ENCODE results near the gene ST8SIA4. TPM values are rescaled to one million over a fixed set of nuclear protein-coding genes. Genes with fewer than 3 reads are reported as not detected.

The ST8SIA4 gene
- polyA plus RNA-seq, 10 donors = 5.1 to 8.1 (median 7.2) TPM

DNA sequence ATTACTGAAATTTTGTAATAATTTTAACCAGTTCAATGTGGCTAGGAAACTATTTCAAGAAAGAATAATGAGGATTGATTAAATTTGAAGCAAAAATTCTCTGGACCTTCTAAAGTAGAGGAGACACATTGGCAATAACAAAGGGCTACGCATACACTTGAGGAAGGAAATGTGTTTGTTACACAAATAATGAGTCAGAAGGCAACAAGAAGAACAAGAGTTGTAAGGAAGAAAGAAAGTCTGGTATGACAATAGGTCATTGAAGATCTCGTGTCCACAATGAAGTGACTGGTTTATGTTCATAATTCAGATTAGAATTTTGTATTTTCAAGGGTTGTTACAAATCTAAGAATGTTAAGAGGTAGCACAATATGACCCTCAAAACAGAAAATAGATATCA is 25.8 kb downstream of the ST8SIA4 start:
- DNase-seq = no peak

DNA sequence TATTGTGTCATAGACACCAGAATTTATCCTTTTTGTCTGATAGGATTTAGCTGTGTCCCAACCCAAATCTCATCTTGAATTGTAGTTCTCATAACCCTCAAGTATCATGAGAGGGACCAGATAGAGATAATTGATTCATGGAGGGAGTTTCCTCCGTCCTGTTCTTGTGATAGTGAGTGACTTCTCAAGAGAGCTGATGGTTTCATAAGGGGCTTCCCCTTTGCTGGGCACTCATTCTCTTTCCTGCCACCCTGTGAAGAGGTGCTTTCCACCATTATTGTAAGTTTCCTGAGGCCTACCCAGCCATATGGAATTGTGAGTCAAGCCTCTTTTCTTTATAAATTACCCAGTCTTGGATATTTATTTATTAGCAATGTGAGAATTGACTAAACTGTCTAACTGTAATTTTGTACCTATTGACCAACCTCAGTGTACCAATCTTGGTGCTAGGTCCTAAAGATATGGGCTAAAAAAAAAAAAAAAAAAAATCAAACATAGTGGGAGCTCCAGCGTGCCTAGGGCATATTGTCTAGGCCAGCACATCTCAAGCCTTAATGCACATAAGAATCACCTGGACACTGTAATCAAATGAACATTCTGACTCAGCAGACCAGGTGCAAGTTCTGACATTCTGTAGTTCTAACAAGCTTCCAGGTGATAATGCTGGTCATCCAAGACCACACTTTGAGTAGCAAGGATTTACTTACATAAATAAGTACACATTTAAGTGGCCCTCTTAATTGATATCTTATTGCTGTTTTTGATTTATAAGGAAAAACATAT is 30.5 kb downstream of the ST8SIA4 start:
- DNase-seq = no peak

GRCh38 chr5:100867039-100867562 is 36.0 kb downstream of the ST8SIA4 start:
- DNase-seq = no peak

DNA sequence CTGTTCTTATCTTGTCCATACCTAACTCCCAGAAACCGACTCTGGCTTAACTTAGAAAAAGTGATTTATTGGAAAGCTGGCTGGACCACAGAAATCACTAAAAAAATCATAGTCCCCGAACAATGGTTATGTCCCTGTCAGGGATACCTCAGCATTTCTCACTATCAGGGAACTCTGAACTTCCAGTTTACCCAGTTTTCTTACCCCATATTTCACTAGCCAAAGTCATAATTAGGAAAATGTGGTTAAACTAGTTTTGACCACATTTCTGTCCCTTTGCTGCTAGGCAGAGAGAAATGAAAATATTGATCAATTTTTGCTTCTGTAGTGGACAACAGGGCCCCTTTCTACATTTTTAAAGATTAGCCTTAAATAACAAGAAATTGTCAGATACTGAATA is 38.2 kb downstream of the ST8SIA4 start:
- DNase-seq = no peak

DNA sequence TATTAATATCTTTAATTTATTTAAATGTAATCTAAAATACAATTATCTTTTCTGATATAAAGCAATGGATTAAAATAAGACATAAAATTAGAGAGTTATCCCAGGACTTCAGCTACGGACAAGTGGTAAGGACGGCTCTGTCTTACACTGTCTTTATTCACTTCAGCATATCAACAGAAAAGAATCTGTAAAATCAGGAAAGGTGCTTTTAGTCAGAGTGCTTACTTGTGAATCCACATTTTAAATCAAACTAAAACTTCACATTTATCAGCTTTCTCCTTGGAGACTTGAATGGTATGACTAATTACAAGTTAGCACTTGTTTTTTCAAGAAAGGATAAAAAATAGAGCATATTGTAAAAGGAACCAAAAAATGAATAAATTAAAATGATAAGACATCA is 39.3 kb downstream of the ST8SIA4 start:
- DNase-seq = no peak

DNA sequence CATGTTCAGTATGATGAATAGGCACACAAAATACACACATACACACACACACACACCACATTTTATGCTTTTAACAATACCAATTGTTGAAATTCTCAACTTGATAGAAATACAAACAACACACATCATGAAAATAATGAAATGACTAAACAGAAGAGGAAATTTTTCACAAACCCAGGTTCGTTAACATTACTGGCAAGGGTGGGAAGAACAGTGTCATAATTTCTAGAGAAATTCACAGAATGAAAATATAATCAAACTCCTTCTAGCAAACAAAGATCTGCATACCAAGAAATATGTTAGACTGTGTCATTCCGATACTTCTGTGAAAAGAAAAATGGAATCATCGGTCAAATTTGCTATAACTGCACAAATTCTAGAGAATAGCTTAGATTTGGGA is 41.9 kb downstream of the ST8SIA4 start:
- DNase-seq = no peak

DNA sequence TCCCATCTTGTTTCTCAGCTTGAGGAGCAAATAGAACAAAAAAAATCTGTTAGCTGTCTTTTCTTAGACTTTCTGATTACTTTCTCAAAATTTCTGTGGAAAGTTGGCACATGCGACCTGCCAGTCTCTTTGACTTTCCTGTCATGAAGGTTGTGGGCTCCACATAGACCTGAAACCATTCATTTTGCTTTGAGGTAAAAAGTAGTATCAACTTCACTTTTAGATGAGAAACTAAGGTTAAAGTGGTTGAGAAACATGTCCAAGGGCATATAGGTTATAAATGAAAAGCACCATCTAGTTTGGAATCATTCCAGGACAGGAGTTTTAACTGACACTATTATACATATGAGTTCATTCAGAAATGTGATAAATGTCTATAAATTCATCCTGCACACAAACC is 42.7 kb downstream of the ST8SIA4 start:
- DNase-seq = no peak

GRCh38 chr5:100858987-100859545 is 44.0 kb downstream of the ST8SIA4 start:
- no peak for DNase-seq

DNA sequence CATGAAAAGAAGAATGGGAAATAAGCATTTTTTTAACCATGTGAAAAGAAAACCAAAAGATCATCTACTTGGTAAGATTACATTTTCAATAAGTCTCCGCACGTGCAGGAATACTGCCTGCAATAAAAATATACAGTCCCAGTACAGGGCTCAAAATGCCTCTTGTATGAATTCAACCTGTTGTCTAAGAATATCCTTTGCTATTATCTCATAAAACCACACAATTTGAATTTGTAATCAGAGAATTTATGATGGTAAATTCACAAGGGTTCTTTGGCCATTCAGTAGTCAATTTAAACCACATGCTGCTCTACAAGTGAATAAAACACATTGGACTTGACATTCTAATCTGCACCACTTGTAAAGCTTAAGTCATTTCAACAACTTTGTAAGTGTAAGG is 46.6 kb downstream of the ST8SIA4 start:
- DNase-seq = no peak

DNA sequence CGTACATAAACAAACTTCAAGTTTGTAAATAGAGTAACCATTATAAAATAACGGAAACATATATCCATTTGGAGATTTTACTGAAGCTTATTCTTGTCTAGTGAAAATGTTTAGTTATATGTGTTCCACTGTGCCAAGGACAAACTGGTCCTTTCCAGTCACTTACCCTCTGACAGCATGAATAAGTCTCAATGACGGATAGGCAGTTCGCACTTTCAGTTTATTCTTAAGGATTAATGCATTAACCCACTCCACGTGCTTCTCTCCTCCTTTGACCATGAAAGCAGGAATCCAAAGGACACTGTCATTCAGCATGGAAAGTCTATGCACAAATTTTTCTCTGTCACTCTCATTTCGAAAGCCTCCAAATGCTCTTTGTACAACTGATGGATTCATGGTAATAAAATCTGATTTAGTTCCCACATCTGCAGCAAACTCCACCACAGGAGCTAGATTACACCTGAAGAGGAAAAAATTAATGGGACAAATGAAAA is 47.1 kb downstream of the ST8SIA4 start:
- no peak for DNase-seq

DNA sequence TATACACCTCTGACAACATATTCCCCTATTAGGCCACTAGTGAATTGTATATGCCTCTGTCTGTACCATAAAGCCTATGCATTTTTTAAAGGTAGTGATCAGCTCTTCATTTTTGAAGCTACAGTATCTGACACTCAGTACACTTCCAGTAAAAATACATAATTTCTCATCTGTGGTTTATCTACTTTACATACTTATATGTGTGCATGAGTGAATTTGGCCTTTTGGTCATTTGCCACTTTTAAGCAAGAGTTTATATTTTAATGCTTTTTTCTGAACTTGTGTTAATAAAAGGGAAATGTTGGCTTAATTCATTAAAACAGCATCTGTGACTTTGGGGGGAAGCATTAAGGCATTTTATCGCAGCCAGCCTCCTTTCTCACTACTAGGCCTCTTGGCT is 47.8 kb downstream of the ST8SIA4 start:
- DNase-seq = no peak

GRCh38 chr5:100854591-100854990 is 48.5 kb downstream of the ST8SIA4 start:
- DNase-seq = no peak

DNA sequence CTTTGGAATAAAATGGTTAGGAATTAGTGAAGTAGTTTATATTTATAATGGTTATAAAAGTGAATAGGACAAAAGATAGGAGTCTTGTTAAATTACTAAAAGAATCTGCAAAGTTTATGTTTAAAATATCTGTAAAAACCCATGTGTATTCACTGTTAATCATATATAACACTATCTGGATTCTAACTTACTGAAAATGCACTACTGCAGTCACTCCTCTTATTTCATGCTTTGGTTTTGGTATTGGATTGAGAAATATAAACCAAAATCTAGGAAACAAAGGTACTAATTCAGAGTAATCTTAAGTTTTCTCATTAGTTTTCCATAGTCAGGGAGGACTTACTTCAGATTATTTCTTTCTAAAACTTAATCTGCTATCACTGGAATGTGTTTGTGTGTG is 49.5 kb downstream of the ST8SIA4 start:
- no peak for DNase-seq

- peak in 1 of 3 donors; percentile 14 for DNase-seq
Observed at GRCh38 chr5:100852988-100853449, 50.1 kb downstream of the ST8SIA4 start.

GRCh38 chr5:100852051-100852450 is 51.0 kb downstream of the ST8SIA4 start:
- DNase-seq = no peak

GRCh38 chr5:100846772-100847171 is 56.3 kb downstream of the ST8SIA4 start:
- DNase-seq = peak; percentile 43 to 75 (median 54)

GRCh38 chr5:100842080-100842479 is 61.0 kb downstream of the ST8SIA4 start:
- no peak for DNase-seq

- no peak for DNase-seq
Observed at GRCh38 chr5:100841358-100842076, 61.6 kb downstream of the ST8SIA4 start.

- no peak for DNase-seq
Observed at GRCh38 chr5:100840789-100841188, 62.3 kb downstream of the ST8SIA4 start.

- no peak for DNase-seq
Observed at GRCh38 chr5:100840370-100840769, 62.7 kb downstream of the ST8SIA4 start.

DNA sequence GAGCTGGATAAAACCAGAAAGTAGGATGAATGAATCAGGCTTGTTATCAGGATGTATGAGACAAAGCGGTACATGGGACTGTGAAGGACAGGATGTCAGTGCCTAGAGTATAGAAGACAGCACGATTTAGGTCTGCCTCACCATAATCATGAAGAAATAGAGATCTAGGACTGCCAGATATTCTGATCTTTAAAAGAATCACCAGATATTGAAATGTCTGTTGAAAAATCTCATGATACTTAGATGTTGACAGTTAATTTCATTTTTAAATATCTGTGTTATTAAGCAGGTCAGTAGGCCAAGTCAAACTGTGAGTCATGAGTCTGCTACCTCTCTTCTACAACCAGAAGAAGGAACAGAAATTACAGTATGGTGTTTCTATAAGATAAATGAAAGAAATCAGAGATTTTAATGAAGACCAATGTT is 65.0 kb downstream of the ST8SIA4 start:
- no peak for DNase-seq

- DNase-seq = no peak
Observed at GRCh38 chr5:100834519-100834918, 68.6 kb downstream of the ST8SIA4 start.

Data from muscle of back (tissue), 11 donors.